ENCODE measurements around the gene PAEP.

Gene PAEP

DNA sequence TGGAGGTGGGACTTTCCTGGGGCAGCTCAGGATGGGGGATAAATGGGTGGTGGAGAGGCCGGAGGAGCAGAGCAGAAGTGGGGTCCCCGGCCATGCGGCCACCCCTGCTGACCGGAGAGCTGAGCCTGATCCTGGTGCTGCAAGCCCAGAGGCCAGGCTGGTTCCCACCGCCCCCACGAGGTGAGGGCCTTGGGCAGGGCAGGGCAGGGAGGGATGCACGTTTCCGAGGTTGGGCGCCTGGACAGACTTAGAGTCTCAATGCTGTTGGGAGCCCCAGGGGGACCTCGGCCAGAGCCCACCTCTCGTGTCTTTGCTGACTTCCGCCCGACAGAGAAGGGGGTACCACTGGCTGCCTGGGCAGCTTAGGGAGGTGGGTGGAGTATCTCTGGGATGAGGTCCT, 10.1 kb upstream of the PAEP start:
- no peak for DNase-seq

DNA sequence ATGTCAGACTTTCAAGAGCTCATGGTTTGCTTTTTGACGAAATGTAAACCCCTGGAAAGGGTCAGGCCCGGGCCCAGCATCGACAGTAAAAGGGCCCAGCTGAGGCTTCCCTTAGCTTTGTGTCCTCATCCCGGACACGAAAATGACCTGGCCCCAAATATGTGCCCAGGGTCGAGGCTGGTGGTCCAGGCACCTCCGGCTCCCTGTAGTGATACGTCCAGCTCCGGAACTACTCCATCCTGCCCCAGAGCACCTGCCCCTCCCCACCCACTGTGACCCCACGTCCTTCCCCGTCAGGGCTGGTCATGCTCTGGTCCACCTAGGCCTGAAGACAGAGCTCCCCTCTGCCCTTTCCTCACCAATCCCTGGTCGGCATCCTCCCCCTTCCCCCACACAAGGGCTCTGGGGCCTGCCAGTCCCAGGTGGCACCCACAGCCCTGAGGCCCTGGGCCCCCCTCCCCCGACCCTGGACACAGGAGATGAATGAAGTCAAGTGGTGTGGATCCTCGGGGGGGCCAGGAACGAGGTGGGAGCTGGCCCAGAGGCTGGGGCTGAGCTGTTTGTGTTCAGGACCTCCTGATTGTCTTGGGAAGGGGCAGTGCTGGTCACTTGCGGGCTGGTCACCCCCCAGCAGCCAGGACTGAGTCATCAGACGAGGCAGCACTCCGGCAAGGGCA, 9.4 kb upstream of the PAEP start:
- no peak for DNase-seq

DNA sequence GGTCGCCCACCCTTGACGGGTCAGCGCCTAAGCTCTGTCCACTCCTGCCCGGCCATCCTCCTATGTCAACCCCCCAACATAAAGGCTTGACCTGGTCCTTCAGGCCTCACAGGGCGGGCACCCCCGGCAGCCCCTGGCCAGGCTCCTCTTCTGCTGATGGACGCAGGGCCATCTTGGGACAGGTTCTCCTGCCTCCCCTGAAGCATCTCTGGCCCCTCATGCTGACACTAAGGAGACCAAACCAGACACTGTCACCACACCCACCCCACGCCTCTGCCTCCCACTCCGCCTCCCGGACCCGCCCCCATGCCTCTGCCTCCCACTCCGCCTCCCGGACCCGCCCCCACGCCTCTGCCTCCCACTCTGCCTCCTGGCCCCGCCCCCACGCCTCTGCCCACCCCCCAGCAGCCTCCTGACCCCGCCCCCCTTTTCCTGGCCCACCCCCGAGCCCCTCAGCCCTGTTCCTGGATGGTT, 8.8 kb upstream of the PAEP start:
- no peak for DNase-seq

DNA sequence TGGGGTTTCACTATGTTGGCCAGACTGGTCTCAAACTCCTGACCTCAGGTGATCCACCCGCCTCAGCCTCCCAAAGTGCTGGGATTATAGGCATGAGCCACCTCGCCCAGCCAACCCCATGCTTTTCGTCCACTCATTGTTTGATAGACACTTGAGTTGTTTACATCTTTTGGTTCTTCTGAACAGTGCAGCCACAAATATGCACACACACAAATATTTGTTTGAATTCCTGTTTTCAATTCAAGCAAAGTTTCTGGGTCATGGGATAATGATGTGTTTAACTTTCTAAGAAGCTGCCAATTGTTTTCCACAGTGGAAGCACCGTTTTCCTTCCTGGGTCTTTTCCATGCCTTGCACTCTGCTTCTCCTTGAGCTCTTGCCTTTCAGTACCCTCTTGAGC, 6.8 kb upstream of the PAEP start:
- DNase-seq, result no peak

DNA sequence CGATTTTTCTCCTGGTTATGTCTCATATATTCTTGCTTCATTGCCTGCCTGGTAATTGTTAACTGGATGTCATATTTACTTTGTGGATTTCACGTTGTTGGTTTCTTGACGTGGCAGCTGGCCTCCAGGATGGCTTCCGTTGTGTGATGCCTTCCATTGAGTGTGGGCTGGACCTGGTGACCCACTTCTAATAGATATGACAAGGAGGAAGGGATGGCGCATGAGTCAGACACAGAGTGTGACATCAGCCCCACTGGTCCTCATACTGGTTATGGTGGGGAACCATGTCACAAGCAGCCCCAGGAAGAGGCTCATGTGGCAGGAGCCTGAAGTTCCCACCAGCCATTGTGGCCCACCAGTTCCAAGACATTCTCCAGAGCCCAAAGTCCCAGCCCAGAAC, 6.4 kb upstream of the PAEP start:
- DNase-seq, result no peak

DNA sequence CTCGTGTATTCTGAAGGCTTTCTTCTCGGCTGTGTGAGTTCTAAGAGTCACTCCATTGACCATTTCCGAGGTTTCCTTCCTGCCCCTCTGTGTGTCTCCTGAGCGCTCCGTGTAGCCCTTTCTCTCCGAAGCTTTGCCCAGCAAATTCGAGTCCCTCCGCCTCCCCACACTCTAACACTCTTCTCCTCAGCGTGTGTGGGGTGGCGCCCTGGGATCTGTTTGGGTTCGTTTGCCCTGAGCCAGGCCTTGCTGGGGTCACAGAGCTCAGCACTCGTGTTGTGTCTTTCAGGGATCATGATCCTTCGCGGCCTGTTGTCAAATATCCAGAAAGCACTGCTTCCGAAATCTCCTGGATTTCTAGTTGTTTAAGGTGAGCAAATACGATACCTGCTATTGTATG, 5.6 kb upstream of the PAEP start:
- DNase-seq, result no peak

DNA sequence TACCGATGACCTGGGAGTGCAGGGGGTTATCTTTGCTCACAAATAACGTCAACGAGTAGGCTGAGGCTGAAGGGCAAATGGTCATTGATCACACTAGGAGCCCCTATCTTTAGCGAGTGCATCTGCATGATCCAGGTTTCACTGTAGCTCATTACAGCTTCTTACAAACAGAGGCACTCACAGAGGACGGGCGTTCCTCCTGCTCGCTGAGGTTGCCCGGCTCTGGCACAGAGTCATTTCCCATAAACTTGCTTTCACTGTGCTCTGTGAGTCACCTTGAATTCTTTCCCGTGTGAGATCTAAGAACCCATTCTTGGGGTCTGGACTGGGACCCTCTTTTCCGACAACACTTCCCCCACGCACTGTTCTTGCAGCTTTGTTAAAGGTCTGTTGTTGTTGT, 1.9 kb upstream of the PAEP start:
- no peak for DNase-seq

DNA sequence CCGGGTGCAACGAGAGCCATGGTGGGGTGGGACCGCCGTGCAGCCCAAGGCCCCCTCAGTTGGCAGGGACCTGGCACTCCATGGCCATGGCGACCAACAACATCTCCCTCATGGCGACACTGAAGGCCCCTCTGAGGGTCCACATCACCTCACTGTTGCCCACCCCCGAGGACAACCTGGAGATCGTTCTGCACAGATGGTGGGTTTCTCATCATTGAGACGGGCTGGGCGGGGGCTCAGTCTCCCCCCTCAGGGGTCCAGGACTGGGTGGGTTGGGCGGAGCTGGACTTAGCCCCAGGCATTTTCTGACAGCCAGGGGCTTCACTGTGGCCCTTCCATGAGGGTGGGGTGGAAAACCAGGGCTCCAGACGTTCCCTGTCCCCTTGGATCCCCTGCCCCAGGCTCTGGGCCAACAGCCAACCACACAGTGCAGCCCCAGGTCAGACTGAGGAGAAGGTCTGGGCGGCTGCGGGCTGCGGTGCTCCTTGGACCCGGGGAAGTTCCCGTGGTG, 734 bp downstream of the PAEP start:
- DNase-seq, result no peak

DNA sequence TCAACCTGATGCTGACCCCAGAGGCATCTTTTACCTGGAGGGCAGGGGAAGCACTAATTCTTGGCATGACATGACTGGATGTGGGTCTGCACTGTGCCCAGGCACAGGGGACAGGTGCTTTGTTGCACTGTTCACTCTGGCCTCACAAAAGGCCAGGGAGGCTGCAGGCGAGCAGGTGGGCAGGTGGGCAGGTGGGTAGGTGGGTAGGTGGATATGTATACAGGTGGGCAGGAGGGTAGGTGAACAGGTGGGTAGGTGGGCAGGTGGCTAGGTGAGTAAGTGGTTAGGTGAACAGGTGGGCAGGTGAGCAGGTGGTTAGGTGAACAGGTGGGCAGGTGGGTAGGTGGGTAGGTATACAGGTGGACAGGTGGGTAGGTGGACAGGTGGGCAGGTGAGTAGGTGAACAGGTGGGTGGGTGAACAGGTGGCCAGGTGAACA, 1.5 kb downstream of the PAEP start:
- no peak for DNase-seq

DNA sequence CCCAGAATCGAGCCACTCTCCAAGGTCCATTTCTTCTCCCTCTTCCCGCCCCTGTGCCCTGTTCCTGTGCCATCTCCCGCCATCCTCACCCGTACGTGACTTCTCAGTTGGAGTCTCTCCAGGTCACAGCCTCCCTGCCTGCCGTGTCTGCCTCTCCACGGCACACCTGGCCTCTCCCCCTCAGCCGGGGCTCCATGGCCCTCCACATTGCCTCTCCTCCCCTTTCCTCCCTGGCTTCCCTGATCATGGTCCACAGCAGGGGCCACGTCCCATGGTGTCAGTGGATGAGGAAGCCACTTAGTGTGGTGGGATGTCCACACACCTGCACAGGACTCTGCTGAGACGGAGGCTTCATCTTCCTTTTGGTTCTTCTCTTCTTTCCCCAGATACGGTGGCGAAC, 2.3 kb downstream of the PAEP start:
- DNase-seq, result no peak

DNA sequence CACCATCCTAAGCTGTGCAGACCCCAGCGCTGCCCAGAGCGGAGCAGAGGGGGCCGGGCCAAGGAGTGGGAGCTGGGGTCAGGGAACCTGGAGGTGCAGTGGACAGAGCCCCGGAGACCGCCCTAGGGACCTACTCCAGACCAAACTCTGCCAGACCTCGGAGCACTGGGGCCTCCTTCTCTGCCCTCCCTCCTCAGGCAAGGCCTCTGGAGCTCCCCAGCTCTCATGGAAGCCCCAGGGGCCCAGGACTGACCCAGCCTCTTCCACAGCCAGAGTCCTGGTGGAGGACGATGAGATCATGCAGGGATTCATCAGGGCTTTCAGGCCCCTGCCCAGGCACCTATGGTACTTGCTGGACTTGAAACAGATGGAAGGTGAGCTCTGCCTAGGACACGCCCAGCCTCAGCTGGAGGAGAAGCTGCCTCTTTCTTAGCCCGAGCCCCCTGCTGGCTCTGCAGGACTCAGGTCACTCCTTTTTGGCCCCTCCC, 3.6 kb downstream of the PAEP start:
- DNase-seq, result no peak

DNA sequence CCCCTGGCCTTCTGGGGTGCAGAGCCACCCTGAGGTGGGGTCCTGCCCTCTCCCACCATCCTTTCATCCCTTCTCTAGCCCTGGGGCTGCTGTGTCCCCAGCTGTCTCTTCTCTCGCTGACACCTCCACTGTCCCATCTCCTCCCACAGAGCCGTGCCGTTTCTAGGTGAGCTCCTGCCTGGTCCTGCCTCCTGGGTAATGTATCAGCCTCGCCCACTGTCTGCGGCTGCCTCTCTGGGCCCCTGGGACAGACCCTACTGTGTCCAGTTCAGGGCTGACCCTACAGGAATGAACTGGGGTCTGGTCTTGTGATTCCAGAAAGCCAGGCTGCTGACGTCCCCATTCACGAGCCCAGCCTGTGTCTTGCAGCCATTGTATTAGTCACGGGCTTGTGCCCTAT, 4.1 kb downstream of the PAEP start:
- DNase-seq, result no peak

DNA sequence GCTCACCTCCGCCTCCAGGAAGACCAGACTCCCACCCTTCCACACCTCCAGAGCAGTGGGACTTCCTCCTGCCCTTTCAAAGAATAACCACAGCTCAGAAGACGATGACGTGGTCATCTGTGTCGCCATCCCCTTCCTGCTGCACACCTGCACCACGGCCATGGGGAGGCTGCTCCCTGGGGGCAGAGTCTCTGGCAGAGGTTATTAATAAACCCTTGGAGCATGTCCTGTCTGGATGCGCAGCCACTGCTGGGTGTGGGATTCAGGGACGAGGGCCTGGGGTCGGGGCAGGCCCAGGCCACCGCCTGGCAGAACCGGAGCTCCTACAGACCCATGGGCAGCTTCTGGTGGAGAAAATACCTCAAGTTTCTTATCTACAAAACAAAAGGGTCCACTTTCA, 5.0 kb downstream of the PAEP start:
- DNase-seq, result no peak

DNA sequence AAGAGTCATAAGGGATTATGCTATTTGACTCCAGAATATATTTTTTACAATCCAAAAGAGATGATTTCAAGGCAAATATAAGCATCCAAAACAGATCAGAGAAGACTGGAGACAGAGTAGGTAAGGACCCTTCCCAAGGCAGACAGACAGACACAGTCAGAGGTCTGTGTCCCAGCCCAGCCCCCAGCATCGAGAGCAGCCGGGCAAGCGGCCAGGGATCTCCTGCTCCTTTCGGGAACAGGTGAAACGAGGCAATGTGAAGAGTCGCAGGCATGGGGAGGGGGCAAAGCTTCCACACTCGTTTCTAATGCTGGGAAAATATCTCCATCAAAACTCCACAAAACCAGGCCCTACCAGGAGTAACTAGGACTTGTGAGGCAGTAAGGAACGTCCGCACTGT, 5.8 kb downstream of the PAEP start:
- no peak for DNase-seq

DNA sequence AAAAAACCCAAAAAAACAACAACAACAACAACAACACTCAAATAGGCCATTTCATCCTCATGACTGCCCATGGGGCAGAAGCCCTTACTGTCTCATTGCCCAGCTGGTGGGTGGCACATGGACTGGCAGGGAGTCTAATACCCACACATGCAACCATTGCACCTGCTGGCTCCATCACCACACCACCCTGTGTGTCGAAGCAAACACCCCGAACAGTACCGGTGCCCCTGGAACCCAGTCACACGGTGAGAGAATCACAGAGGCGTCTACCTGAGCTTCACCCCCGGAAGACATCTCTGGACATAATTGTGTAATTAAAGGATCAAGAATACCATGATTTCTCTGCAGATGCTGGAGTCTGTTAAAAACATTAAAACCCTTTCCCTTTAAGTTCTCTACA, 6.5 kb downstream of the PAEP start:
- DNase-seq, result no peak

DNA sequence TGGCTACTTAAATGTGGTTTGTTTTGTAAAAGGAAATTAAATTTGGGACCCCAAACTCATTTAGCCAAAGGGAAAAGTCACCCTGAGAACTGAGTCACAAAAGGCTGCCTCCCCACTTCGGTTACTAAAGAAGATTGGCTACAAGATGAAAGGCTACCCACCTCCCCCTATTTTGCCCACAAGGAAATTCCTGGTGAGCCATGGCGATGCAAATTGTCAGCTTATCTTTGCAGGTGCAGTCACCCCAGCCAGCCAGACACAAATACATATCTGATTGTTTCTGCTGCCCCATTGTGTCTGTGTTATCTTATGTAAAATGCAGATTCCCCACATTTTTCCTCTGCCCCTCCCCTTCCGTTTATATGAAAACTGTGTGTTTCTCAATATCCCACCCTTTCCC, 8.9 kb downstream of the PAEP start:
- no peak for DNase-seq

DNA sequence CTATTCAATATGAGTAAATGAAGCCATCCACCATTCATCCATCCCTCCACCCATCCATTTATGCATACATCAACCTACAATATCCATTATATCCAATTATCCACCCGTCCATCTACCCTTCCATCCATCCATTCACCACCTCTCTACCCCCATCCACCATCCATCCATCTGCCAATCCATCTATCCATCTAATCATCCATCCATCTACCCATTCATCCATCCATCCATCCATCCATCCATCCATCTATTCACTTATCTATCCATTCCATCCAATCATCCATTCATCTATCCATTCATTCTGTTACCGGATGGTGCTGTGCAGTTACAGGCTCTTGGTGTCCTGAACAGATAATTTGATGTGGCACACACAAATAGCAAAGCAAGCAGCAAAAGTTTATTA, 10.7 kb downstream of the PAEP start:
- no peak for DNase-seq

DNA sequence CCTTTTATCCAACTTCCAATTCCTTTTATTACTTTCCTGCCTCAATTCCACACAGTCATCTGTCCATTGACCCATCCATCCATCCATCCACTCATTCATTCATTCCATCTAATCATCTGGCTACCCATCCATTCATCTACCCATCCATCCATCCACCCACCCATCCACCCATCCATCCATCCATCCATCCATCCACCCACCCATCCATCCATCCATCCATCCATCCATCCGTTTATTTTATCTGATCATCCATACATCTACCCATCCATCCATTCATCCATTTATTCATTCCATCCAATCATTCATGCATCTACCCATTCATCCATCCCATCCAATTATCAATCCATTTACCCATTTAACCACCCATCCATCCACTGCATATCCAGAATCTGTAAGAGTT, 11.6 kb downstream of the PAEP start:
- DNase-seq, result no peak

DNA sequence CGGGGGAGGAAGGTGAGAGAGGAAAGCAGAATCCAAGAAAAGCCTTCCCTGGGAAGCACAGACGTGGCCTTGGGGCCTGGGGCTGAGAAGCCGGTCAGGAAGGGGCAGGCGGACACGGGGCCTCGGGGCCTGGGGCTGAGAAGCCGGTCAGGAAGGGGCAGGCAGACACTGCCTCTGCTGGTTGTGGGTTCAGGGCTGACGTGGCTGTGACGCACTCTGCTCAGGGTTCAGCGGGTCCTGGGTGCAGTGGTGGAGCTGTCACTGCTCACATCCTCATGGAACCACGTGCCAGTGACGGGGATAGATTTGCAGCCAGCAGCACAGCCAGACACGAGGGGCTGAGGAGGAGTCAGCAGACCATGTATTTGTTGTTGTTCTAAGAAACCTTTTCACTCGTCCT, 12.8 kb downstream of the PAEP start:
- DNase-seq, result no peak

DNA sequence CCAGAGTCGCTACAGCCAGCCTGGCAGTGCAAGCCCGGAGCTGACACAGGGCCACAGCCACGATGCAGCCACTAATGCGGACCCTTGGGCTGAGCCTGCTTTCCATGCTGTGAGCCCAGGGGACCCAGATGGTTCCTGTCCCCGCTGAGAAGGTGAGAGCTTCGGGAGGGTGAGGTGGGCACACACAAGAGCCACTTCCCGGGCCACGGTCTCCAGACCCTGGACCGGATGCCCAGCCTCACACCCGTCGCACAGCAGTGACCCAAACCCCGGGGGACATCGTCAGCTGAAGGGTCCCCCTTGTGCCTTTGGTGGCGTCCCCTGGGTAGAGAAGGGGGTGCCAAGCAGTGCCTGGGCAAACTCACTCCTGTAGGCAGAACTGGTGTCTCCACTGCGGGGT, 13.4 kb downstream of the PAEP start:
- no peak for DNase-seq

DNA sequence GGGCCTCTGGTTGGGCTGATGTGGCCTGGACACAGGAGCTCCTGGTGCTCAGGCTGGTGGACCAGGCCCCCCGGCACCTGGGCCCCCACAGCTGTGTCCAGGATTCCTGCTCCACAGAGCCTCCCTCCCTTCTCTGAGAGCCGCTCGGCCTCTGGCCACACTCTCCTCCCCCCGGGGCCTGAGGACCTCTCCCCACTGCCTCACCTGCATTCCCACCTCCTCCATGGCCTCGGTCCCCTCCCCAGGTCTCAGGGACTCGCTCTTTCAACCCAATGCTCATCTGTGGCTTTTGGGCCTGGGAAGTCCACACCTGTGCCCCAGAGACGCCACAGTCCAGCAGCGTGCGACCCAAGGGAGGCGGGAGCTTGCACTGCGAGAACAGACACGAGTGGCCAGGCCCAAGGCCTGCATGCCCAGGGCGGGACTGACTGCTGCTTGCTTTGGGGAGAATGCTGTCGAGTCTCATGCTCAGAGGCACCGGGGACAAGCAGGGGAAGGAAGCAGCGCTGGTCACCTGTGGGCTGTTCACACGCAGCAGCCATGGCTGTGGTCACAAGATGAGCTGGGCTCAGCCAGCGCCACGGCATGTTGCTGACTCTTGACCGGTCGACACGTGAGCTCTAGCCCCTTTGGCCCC, 14.6 kb downstream of the PAEP start:
- DNase-seq, result no peak

DNA sequence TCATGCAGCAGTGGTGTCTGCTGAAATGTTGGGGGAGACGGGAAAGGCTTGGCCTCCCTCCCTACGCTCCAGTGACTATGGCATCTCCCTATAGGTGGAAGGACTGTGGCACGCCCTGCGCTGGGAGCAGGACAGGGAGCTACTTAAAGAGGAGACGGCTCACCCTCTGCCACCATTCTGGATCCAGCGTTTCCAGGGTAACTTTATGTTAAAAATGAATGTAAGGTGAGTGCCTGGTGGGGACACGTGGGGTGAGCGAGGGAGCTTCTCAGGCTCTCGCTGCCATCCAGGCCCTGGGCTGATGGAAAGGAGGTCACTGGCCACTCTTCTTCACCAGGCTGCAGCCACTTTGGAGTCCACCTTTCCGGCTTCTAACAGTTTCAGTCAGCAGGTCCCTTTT, 15.7 kb downstream of the PAEP start:
- no peak for DNase-seq

DNA sequence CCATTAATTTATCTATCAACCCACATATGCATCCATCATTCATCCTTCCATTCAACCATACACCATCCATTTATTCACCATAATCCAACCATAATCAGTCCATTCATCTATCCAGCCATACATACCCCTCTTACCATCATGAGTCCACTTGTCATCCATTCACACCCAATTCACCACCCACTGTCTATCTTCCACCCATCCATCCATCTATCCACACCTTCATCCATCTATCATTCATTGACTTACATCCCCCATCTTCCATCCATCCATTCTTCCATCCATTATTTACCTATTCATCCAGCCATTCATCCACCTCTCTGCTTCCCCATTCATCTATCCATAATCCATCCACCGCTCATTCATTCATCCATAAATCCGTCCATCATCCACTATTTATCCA, 17.8 kb downstream of the PAEP start:
- DNase-seq, result no peak

DNA sequence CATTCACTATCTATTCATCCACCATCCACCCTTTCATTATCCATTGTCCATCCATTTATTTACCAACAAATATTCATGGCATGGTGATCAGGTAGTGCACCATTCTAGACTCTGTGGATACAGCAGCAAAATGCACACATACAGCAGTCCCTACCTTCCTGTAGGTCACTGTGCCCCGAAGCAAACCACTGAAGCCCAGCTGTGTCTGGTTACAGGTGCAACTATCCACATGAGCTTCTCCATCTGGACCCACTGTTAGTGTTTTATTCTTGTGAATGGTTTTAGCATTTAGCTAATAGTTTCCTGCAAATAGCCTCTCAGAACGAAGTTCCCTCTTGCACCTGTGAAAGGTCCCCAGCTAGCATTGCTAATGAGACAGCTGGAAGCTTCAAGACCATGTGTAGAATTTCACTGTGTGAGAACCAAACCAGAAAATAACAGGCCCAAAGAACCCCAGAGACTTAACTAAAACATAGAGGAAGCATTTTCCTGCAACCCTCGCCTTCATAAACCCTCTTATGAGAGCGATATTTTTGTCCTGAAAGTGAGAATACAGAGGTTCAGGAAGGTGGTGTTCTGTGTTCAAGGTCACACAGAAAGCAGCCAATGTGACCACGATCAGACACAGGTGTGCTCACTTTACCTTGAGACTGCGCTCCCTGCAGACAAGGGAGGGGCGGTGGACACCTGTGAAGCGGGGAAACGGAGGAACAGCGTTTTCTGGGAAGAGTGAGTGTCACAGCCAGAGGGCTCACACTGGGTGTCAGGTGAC, 18.5 kb downstream of the PAEP start:
- no peak for DNase-seq
